ELF-1 (cell line): Measurements from ENCODE around the gene SPEF1.
A peak's percentile ranks its signal among the peaks of the same experiment; 100 is the strongest.

Experiments
- DNase-seq: peaks from one replicate; pipeline ENCODE4 v3.0.0-alpha.2; 2016; ENCODE audit warnings: low read depth, low spot score

Gene SPEF1

DNA sequence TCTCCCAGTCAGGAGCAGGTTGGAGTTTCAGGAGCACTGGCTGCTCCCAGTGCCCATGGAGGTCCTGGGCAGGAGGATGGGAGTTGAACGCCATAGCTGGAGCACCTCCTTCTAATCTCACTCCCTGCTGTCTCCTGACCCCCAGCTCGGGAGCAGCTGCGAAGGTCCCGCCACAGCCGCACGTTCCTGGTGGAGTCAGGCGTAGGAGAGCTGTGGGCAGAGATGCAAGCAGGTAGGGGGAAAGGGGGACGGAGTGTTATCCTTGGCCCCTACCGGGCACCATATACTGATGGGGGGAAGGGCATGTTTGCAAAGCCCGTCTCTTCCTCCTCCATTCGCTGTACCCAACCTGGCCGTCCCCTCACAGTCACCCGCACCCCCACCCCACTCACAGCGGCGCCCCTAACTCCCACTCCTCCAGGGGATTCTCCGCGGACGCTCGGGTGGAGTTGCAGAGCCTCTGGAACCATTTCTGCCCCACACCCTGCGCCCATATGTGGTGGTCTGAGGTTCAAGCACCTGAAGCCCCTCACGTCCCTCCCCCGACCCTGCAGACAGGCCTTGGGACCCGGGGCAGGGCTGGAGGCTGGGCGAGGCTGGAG lies 32.1 kb downstream of the SPEF1 start:
- DNase-seq: no peak

- DNase-seq: no peak
Measured at GRCh38 chr20:3748073-3748472, 33.2 kb downstream of the SPEF1 start.

DNA sequence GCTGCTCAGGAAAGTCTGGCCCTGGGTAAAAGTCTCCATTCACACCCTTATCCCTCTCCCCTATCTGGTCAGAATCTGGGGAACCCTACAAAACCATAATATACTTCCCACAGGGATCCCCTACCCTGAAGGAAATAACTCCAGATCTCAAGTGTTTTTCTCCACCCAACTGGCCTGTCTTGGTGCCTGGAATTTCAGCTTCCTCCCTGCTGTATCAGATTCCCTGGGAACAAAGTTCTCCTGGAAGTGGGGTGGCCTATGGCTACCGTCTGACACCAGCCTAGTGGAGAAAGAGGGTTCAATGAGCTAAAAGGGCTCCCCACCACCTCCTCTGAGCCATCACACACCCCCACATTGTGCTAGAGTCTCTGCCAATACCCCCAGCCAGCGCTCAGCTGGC lies 33.8 kb downstream of the SPEF1 start:
- DNase-seq: no peak

DNA sequence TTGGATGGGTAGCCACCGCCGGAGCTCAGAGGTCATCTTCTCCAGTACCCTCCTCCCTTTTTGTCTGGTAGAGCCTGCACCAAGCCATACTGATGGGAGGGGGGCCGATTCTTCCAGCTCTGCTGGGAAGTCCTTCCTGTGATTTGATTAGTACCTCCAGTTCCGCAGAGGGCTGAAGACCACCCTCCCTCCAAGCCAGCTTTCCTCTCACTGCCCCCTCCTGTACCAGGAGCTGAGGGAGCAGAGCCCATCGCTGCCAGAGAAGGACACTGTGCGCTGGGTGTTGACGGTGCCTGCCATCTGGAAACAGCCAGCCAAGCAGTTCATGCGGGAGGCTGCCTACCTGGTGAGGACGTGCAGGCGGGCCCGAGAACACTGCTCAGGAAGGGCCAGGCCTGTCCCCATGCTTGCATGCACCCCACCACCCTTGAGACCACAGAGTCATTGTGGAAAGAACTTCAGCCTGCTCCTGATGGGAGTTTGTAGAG lies 35.5 kb downstream of the SPEF1 start:
- DNase-seq: no peak

DNA sequence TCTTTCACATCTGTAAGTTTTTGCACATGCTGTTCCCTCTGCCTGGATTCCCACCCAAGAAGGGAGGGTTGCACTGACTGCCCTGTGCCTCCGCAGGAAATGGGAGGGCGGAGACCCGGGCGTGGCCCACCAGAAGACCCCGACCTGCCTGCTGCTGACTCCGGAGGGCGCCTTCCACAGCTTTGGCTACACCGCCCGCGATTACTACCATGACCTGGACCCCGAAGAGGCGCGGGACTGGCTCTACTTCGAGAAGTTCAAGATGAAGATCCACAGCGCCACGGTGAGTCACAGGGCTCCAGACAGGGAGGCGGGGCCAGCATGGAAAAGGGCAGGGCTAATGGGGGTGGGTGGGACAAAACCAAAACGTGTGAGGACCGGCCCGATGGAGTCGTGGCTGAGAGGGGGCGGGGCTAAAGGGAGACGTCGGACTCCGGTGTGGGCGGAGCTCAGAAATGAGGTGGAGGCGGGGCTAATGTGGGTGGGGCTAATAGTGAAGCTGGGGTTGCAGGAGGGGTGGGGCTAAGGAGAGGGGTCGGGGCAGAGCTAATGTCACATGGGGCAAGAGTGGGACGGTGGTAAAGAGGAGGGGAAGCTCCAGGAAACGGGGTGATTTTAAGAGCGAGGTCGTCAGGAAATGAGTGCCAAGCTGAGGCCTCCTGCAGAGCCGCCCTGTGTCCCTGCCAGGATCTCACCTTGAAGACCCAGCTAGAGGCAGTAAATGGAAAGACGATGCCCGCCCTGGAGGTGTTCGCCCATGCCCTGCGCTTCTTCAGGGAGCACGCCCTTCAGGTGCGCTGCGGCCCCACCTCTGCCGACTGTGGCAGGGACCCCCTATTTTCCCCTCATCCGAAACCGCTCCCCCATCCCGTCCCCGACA lies 36.2 kb downstream of the SPEF1 start:
- peak; percentile 87 for DNase-seq

DNA sequence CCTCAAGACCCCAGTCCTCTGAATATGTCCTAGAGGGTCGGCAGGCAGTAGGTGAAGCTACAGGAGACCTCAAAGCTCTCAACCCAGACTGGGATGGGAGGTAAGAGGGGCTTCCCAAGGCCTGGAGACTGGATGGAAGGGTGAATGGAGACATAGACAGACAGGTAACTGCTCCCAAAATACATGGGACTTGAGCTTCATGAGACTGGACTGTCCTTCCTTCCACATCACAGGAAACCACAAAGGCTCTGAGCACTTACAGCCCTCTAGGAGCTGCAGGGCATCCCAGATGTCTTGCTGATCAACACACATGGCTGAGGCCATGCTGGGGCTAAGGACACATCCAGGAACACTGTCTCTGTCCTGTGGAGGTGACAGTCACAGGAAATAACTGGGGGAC lies 37.2 kb downstream of the SPEF1 start:
- no peak for DNase-seq

- DNase-seq: no peak
Measured at GRCh38 chr20:3743251-3743650, 38.0 kb downstream of the SPEF1 start.

GRCh38 chr20:3741836-3742458 lies 39.3 kb downstream of the SPEF1 start:
- peak; percentile 49 for DNase-seq

DNA sequence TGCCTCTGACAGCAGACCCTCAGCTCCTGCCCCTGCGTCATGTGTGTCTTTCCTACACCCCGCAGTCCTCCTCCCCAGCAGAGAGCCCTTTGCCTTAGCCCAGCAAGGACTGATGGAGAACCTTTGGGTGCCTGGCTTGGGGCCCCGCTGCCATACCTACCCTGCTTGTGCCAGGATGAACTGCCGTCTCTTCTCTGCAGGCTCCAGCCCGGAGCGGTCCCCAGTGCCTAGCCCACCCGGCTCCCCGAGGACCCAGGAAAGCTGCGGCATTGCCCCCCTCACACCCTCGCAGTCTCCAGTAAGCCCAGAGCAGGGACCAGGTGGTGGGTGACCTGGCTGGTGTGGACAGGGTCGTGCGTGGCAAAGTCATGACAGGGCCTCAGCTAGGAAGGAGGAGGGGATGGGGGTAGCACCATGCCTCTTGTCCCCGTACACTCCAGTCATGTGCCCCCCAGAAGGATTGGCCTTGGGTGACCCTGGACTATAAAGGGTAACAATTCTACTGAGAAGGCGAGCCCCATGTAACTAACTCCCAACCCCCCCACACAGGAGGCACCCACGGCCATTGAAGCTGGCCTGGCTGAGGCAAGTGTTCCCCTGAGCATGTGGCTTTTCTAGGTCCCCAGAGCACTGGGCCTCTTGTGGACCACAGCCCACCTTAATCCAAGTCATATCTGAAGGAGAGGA lies 40.5 kb downstream of the SPEF1 start:
- DNase-seq: no peak

DNA sequence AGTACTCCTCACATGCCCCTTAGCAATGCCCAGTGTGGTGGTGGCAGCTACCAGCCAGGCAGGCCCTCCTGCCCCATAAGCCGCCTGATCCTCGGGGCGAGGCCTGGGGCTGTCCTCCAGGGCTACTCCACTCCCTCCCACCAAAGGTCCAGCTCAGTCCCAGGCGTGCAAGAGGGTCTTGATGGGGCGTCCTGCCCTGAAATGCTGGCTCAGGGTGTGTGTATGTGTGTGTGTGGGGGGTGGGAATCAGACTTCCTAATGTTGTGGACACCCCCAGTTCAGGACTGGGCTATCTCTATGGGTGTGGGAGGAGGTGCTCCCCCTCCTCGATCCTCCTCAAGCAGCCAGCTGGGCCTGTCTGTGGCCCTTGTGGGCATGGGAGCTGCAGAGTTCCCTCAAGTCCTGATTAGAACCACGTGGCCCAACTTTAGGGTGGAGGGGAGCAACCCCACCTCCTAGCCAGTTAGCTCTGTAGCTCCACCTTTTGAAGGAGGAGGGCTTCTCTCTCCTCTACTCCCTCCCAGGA lies 41.3 kb downstream of the SPEF1 start:
- no peak for DNase-seq

DNA sequence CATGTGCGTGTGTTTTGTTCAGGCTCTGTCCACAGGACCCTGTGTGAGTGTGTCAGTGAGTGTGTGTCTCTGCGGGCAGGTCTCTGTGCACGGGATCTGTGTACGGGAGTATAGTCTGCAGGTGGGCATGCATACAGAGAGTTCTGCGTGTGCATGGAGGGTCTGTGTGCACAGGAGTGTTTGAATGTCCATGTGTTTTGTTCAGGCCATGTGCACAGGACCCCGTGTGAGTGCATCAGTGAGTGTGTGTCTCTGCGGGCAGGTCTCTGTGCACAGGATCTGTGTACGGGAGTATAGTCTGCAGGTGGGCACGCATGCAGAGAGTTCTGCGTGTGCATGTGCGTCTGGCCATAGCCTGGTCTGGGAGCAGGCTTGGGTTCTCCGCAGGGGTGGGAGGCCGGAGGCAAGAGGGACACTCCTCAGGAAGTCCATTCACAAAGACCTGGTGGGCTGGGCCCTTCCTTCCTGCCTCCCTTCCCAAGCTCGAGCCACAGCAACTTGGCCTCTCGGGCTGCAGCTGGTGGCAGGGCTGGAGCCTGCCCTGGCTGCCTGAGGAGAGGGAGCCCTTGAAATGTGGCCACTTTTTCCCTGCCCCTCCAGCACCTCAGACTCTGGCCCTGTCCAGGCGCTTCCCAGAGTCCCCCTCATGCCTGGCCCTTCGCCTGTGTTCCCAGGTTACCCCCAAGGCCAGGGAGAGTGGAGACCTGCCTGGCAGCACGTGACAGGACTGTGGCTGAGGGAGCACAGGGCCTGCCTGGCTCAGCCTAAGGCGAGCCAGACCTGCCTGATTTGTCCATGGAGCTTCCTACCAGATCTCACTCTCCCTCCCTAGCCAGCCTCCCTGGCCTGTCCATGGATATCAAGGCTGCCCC lies 42.0 kb downstream of the SPEF1 start:
- no peak for DNase-seq

DNA sequence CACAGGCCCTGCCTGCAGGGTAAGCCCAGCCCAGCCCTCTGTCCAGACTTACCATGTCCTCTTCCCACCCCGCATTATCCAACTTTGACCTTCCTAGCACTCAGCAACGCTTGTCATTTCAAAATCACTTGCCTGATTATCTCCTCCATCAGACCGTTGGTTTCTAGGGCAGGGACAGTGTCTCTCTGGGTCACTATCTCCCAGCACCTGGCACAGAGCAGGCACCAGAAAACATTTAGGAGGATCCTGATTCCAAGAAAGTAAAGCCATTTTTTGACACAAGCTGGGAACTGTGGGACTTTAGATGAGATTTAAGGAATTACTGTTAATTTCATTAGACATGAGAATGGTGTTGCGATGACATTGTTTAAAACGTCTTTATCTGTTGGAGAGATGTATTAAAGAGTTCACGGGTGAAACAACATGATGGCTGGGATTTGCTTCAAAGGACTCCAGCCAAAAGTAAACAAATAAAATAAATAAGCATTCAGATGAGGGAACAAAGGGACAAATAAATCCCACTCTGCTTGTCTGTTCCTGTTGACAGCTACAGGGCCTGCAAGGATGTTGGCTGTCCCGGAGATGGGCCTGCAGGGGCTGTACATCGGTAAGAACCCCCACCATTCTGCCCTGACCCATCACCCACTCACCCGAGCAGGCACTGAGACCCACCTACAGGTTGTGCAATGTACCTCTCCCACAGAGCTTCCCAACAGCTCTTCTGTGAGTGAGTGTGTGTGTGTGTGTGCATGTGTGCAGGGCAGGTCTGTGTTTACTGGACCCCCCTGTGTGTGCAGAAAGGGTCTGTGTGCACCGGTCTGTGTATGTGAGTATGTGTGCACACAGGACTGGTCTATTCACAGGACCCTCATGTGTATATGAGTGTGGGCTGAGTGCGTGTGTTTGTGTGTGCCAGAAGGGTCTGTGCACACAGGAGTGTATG lies 42.9 kb downstream of the SPEF1 start:
- DNase-seq: no peak

- DNase-seq: no peak
Measured at GRCh38 chr20:3735768-3736167, 45.5 kb downstream of the SPEF1 start.

GRCh38 chr20:3734111-3734843 lies 47.0 kb downstream of the SPEF1 start:
- no peak for DNase-seq

DNA sequence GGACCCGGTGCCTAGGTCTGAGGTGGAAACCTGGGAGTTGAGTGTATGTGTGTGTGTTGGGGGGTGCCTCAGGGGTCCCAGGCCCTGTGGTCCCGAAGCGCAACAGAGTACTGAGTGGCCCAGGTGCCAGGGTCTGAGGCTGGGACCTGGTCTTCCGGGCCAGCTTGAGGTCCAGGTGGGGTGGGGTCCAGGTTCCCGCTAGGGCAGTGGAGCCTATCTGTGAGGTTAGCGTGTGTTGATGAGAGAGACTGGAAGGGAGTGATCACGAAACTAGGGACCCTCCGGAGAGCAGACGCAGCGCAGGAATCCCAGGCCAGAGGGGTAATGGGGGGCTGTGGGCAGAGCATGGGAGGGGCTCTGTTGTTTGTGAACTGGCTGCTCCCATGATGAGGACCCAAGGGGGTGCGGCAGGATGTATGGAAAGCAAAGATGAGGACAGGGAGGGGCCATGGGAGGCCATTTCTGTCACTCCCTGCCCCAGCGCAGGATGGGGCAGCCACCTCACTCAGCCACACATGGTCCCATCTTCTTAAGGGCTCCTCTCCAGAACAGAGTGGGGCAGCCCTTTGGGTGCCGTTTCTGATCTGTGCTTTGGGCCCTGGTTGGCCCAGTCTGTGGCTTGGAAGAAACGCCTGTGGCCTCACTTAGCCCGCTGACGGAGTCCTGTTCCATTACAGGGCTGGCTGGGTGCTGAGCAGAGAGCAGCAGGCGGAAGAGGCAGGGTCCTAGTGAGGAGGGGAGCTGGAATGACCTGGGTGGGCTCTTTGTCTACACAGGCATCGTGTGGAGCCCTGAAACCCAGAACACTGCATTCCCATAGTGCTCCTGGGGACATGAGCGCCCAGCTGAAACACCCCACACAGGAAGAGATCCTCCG lies 47.9 kb downstream of the SPEF1 start:
- DNase-seq: no peak

DNA sequence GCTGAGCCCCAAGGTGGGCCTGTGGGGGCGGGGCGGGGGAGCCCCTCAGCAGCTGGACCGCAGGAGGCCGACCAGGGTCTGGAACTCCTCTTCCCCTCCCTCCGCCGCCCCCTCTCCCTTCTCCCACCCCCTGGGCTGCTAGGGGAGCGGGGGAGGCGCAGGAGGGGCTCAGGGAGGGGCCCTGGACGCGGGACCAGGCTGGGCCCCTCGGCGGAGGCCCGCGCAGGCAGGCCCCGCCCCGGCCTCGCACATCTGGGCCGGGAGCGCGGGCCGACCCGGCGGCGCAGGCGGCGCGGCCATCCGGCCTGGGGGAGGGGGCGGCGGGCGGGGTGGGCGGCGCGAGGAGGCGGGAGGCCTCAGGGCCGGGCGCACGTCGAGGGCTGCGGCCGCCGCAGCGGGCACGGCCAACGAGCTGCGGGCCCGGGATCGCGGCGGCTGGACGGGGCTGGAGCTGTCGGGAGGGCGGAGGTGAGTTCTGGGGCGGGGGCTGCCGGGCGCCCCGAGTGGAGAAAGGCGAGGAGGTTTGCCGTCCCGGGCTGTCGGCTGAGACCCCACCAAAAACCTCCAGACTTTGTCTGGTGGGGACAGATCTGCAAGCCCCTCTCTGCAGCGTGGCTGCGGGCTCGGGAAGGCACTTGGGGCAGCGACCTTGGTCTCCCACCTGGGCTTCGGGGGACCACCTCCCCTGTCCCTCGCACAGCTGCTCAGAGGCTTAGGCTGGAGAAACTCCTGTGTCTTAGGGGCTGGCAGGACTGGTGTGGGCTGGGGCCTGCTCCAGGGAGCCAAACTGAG lies 48.7 kb downstream of the SPEF1 start, which contains the start of gene HSPA12B:
TSS of gene HSPA12B (plus strand) at position 359 of the 792 bp plus-strand sequence. CDS start 5,990 bp downstream, outside the sequence.
- DNase-seq: no peak

GRCh38 chr20:3731944-3732326 lies 49.3 kb downstream of the SPEF1 start:
- no peak for DNase-seq
